HepG2 (cell line): ENCODE results near the gene PSMG3. TPM values are rescaled to one million over a fixed set of nuclear protein-coding genes. Genes with fewer than 3 reads are reported as not detected.

Source experiments
- CBX2 ChIP-seq, 2 experiments: fragments of 200-600 bp in 1 of 2; sonication (generic); formaldehyde crosslinking in 1 of 2; IDR thresholded peaks; 2 replicates each; pipeline versions ENCODE4 v1.7.0 to v1.8.1; 2018 to 2022; ENCODE audit warnings: low read depth in 2 of 2, low read length in 1 of 2, mild to moderate bottlenecking in 1 of 2, missing genetic modification reagents in 1 of 2
- CENPBD1 ChIP-seq: sonication (generic); formaldehyde crosslinking; IDR thresholded peaks from 2 replicates; pipeline ENCODE4 v1.8.0; 2022; ENCODE audit warnings: missing genetic modification reagents, low read depth, mild to moderate bottlenecking, borderline replicate concordance
- EEA1 ChIP-seq: sonication (generic); formaldehyde crosslinking; IDR thresholded peaks from 2 replicates; pipeline ENCODE4 v1.5.1; 2020; ENCODE audit warnings: mild to moderate bottlenecking, missing genetic modification reagents, borderline replicate concordance
- ETS1 ChIP-seq: sonication (generic); formaldehyde crosslinking; IDR thresholded peaks from 2 replicates; pipeline ENCODE4 v1.4.0; 2020; ENCODE audit warnings: missing genetic modification reagents
- FOXK1 ChIP-seq: sonication (generic); formaldehyde crosslinking; IDR thresholded peaks from 2 replicates; pipeline ENCODE4 v1.4.0; 2020; ENCODE audit warnings: low read depth, missing genetic modification reagents, borderline replicate concordance
- GZF1 ChIP-seq: sonication (generic); formaldehyde crosslinking; IDR thresholded peaks from 2 replicates; pipeline ENCODE4 v1.5.1; 2020; ENCODE audit warnings: mild to moderate bottlenecking, missing genetic modification reagents
- HNF1B ChIP-seq: sonication (generic); formaldehyde crosslinking; IDR thresholded peaks from 2 replicates; pipeline ENCODE4 v1.5.1; 2020; ENCODE audit warnings: mild to moderate bottlenecking, moderate library complexity, missing genetic modification reagents
- IKZF1 ChIP-seq: fragments of 450-650 bp; IDR thresholded peaks from 2 replicates; pipeline ENCODE4 v1.7.1; 2016
- KLF6 ChIP-seq: IDR thresholded peaks from 2 replicates; pipeline ENCODE4 v1.8.0; 2016; ENCODE audit warnings: missing biosample characterization, missing genetic modification reagents
- MATR3 ChIP-seq: sonication (generic); formaldehyde crosslinking; IDR thresholded peaks from 2 replicates; pipeline ENCODE4 v1.4.0; 2020; ENCODE audit warnings: missing genetic modification reagents
- REXO4 ChIP-seq: sonication (generic); formaldehyde crosslinking; IDR thresholded peaks from 2 replicates; pipeline ENCODE4 v1.8.0; 2022; ENCODE audit warnings: missing genetic modification reagents, mild to moderate bottlenecking, borderline replicate concordance
- SOX13 ChIP-seq, 3 experiments: fragments of 450-650 bp in 1 of 3; sonication (generic) in 1 of 3; formaldehyde crosslinking in 1 of 3; IDR thresholded peaks in 2 of 3; conservative IDR thresholded peaks in 1 of 3; 2 replicates each; pipeline versions ENCODE4 v1.5.0 to v1.6.1; 2016 to 2020; ENCODE audit warnings: antibody characterized with exemption in 1 of 3, mild to moderate bottlenecking in 1 of 3, missing compliant biosample characterization in 1 of 3, missing genetic modification reagents in 1 of 3, moderate library complexity in 1 of 3
- SP4 ChIP-seq: sonication (generic); formaldehyde crosslinking; IDR thresholded peaks from 2 replicates; pipeline ENCODE4 v1.8.1; 2023; ENCODE audit warnings: mild to moderate bottlenecking, missing genetic modification reagents
- SRY ChIP-seq: sonication (generic); formaldehyde crosslinking; IDR thresholded peaks from 2 replicates; pipeline ENCODE4 v1.8.0; 2022; ENCODE audit warnings: mild to moderate bottlenecking, missing genetic modification reagents
- TCF7 ChIP-seq: sonication (generic); IDR thresholded peaks from 2 replicates; pipeline ENCODE4 v1.6.1; 2016; ENCODE audit warnings: antibody characterized with exemption, low read depth
- TGIF2 ChIP-seq: IDR thresholded peaks from 2 replicates; pipeline ENCODE4 v1.6.1; 2016; ENCODE audit warnings: control low read depth, missing compliant biosample characterization
- THAP11 ChIP-seq: IDR thresholded peaks from 2 replicates; pipeline ENCODE4 v1.6.1; 2016; ENCODE audit warnings: missing biosample characterization, missing genetic modification reagents
- THRA ChIP-seq: sonication (generic); formaldehyde crosslinking; IDR thresholded peaks from 2 replicates; pipeline ENCODE4 v1.4.0; 2020; ENCODE audit warnings: missing genetic modification reagents, borderline replicate concordance
- ZBTB21 ChIP-seq: sonication (generic); formaldehyde crosslinking; IDR thresholded peaks from 2 replicates; pipeline ENCODE4 v1.4.0; 2020; ENCODE audit warnings: missing genetic modification reagents
- ZNF562 ChIP-seq: sonication (generic); formaldehyde crosslinking; IDR thresholded peaks from 2 replicates; pipeline ENCODE4 v1.8.0; 2022; ENCODE audit warnings: missing genetic modification reagents, borderline replicate concordance
- polyA plus RNA-seq, 8 experiments: library from polyadenylated mRNA; depleted of rRNA in 3 of 8; stranded (reverse) in 7 of 8; unstranded in 1 of 8; fragments of >200 nt; fragmentation: Illumina TruSeq in 4 of 8; extraction: Trizol in 4 of 8; gene quantifications; 2 replicates each; pipeline versions ENCODE4 v1.2.1 to v1.2.3, GENCODE V29; 2011 to 2016; ENCODE audit warnings: low read depth in 4 of 8, missing spikeins in 1 of 8, mixed read lengths in 1 of 8; ENCODE audit not compliant: insufficient read depth in 1 of 8
- total RNA-seq, 5 experiments: library from RNA; depleted of rRNA; stranded (reverse); fragments of >200 nt; fragmentation: Illumina TruSeq; extraction: Trizol; gene quantifications; 2 replicates each; pipeline ENCODE4 v1.2.3, GENCODE V29; 2016; ENCODE audit warnings: low read depth in 1 of 5

Gene PSMG3
- total and polyA plus RNA-seq, 2 of the 13 experiments (the other 11 are each of a cell fraction or from before 2014, with no cell fraction given), result 29.6 to 48.4 TPM

GRCh38 chr7:1555046-1555812 lies 14.6 kb downstream of the PSMG3 start (continued):
- TF ChIP-seq SP4 (CRISPR knock-in tag), result no peak
- no peak for TF ChIP-seq HNF1B (CRISPR knock-in tag)
- no peak for TF ChIP-seq KLF6 (CRISPR knock-in tag)
- no peak; the same call in 1 of the 2 replicates for TF ChIP-seq SOX13 (IDR thresholded peaks at IDR 0.05)
- TF ChIP-seq SOX13 (CRISPR knock-in tag; conservative IDR thresholded peaks at IDR 0.05 in 1 of 2, IDR thresholded peaks at IDR 0.05 in 1 of 2), result no peak
- TF ChIP-seq TGIF2 (CRISPR knock-in tag), result no peak
- TF ChIP-seq CBX2 (IDR thresholded peaks at IDR 0.05; ENCODE audit: low read depth, low read length), result no peak
- TF ChIP-seq CBX2 (CRISPR knock-in tag; IDR thresholded peaks at IDR 0.05; ENCODE audit: low read depth), result no peak
- no peak for TF ChIP-seq ETS1 (CRISPR knock-in tag)
- no peak for TF ChIP-seq MATR3
- no peak for TF ChIP-seq EEA1
- no peak for TF ChIP-seq ZBTB21
- 0 out of 2 replicates have a peak, but pooled peaks have one; percentile 8 for TF ChIP-seq SRY (CRISPR knock-in tag)
- TF ChIP-seq THAP11 (CRISPR knock-in tag), result no peak; the same call in 1 of the 2 replicates
- TF ChIP-seq ZNF562 (CRISPR knock-in tag), result no peak
- no peak for TF ChIP-seq GZF1 (CRISPR knock-in tag)
- TF ChIP-seq TCF7, result no peak
- no peak for TF ChIP-seq FOXK1 (CRISPR knock-in tag)
- no peak for TF ChIP-seq IKZF1
- no peak for TF ChIP-seq REXO4
- no peak for TF ChIP-seq CENPBD1 (CRISPR knock-in tag)
- no peak for TF ChIP-seq THRA (CRISPR knock-in tag)
